GM21360 (cell line): ENCODE results near the gene PPP1CA.

Experiments used
- ATAC-seq: cut with Tn5 transposase; IDR thresholded peaks from one replicate; pipeline ENCODE4 v1.9.1; 2021; ENCODE audit warnings: mild to moderate bottlenecking, moderate library complexity; ENCODE audit not compliant: unreplicated experiment

The PPP1CA gene

DNA sequence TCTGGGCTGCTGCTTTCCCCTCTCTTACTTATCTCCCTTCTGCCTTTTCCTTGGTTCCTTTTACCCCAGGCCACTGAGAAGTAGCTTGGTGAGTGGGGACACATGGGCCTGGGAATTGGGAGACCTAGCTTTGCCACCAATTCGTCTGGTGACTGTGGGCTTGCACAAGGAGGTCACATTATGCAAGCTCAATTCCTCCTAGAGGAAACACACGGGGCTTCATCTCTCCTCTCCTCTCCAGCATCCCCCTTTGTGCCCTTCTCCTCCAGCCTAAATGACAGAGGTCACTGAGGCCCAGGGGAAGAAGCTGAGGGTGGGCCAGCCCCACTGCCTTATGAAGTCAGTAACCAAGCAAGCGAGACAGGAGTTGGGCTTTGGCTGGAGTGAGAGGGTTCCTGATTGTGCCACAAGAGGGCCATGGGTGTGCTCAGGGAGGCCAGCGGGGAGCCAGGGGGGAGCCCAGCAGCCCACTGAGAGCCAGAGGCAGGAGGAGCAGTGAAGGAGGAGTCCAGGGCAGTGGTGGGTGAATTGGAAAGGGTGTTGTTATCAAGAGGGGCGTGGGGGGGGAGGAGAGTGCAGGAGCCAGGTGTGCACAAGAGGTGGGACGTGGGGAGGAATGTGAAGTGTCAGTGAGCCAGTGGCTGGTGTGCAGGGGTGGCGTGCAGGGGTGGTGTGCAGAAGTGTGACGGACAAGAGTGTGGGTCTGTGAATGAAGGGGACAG, 30.3 kb downstream of the PPP1CA start:
- ATAC-seq: no peak

DNA sequence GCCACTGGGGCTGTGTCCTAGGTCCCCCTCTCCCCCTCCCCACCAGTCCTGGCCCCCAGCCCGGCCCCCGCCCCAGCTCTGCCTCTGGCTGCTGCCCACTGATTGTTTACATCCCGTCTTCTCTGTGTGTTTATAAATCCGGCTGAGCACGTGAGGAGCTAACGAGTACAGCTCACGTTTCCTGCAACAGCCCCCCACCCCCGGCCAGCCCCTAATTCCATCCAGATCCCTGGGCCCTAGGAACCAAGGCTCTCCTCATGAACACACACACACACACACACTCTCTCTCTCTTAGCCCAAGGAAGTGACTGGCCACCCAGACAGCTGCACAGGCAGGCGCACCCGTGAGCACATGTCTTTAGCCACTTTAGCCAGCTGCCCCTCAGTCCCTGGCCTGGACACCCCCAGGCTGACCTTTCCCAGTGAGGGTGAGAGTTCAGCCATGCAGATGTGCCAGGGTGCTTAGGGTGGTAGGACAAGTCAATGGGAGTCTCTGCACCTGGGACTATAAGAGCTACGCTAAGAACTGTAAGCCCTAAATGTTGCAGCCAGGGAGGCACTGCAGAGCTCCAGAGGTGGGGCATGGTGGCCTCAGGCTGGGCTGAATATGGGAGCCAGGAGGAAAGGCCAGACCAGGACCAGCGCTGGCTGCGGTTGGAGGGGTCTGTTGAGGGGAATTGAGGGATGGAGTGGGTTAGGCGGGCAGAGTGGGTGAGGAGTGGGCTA, 31.1 kb downstream of the PPP1CA start:
- ATAC-seq: no peak

DNA sequence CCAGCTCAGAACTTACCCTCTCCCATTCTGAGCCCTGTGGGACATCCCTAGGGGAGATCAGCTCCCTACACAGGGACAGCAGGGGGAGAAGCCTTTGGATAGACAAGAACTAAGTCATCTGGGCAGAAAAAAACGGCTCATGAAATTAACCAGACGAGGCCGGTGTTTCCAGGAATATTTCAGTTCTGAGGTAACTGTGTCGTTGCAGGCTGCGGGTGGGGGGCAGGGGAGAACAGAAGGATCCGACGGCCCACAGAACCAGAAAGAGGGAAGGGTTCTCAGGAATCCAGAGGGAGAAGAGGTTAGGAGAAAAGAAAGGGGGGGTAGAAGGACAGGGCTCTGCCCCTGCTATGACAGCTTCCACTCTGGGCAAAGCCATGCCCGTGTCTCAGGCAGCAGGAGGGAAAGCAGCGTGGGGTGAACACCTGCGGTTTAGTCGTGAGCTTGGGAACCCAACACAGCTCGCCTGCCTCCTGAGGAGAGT, 31.8 kb downstream of the PPP1CA start:
- no peak for ATAC-seq

GRCh38 chr11:67369275-67369674, 32.4 kb downstream of the PPP1CA start:
- no peak for ATAC-seq

- no peak for ATAC-seq
Measured at GRCh38 chr11:67368621-67369020, 33.0 kb downstream of the PPP1CA start.

DNA sequence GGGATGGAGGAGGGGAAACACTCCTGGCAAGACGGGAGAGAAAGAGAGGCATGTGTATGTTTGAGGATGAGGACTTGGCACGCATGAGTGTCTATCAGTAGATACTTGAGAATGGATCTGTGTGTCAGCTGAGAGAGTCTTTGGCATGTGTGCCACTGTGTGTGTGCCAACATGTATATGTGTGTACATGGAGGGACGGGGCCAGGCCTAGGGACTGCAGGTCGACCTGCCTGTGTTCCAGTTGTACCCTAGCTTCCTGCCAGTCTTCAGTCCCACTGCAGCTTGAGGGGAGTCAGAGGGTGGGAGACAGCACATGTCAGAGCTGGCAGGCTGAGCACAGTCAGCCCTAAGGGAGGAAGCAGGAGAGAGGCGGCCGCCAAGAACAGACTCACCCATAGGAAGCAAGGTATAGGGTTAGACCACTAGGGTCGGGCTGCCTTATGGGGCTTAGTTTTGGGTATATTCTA, 33.9 kb downstream of the PPP1CA start:
- ATAC-seq: no peak

- ATAC-seq: no peak
Measured at GRCh38 chr11:67366961-67367760, 34.5 kb downstream of the PPP1CA start.

GRCh38 chr11:67366546-67366945, 35.1 kb downstream of the PPP1CA start:
- ATAC-seq: no peak

- ATAC-seq: no peak
Measured at GRCh38 chr11:67365736-67366444, 35.8 kb downstream of the PPP1CA start.

DNA sequence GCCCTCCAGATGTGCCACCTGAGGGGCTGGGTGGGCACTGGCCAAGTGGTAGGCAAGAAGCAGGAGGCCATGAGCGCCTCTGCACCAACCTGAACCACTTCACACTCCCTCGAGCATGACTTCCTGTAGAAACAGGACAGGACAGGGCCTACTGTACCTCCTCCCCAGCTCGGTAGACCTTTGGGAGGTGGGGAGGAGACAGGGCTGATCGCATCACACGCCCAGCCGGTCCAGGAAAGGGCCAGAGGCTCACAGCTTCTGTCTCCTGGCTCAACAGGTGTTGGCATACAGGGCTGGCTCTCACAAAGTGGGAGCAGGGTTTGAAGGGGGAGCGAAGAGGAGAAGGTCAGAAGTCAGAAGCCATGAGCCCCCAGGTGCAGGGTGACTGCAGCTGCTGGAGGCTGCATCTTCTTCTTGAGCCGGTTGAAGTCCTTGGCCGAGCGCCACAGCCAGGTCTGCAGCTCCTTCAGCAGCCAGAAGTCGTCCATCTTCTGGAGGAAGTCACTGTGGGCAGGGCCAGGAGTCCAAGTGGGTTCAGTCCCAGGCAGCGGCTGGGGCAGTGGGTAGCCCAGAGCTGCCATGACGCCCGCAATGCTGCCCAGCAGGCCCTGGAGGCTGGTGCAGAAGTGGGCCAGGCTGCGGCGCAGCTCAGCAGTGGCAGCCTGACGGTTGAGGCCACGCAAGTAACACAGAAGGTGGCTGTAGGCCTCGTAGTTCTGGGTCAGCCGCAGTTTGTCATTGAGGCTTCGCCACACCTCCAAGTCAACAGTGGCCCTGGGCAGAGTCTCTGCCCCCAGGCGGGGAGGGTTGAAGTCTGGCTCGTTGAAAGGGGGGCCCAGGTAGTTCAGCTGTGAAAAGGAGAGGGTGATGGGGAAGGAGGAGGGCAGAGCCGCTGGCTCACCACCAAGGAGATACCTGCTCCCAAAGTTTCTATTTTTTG, 36.6 kb downstream of the PPP1CA start:
- ATAC-seq: no peak

DNA sequence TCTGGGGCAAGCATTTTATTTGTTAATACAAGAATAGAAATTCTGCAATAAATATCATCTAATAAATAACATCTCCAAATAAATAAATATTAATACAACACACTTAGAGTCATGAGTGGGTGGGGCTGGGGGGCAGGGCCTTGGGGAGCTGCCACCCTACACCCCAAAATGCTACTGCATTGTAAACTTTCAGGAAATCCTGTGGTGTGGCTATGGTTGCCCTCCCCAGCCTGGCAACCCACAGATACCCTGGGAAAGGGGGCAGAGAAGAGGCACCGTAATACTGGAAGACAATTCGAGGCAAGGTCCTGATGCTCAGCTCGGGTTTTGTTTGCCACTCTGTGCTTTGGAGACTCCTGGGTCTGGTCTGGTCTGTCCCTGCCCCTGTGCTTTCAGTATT, 37.5 kb downstream of the PPP1CA start:
- no peak for ATAC-seq

DNA sequence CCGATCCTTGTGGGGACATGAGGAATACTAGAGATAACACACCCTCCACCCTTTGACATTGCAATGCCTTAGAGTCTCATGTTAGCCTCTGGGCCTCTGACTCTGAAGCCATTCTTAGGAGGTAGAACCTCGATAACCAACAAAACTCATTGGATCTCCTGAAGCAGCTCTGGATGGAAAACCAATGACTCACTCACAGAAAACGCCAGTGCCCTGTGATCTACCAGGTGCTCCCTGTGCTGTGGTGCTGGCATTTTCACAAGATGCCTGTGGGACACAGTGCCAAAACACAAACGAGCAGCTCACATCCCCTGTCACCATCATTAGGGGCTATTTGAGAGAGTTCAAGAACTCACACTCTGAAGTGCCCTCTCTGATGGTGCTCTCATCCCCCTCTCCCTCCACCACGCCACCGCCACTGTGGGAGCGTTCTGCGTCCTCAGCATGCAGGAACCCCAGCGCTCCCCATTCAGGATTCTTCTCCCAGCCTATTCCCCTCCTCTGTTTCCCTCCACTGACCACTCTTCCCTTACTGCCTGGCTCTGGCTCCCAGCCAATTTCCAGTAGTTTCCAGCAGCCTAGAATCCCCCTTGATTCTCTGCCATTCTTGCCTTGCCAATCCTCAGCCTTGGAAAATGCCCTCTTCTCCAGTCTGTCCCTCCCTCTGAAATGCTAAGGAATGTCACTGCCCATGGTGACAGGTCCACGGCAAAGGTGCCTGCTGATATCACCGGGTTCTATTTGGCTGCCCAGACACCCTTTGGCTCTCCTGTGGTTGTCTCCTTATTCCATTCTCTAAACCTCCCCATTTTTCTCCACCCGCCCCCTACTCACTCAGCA, 43.6 kb downstream of the PPP1CA start:
- no peak for ATAC-seq

GRCh38 chr11:67356864-67357561, 44.6 kb downstream of the PPP1CA start:
- no peak for ATAC-seq

DNA sequence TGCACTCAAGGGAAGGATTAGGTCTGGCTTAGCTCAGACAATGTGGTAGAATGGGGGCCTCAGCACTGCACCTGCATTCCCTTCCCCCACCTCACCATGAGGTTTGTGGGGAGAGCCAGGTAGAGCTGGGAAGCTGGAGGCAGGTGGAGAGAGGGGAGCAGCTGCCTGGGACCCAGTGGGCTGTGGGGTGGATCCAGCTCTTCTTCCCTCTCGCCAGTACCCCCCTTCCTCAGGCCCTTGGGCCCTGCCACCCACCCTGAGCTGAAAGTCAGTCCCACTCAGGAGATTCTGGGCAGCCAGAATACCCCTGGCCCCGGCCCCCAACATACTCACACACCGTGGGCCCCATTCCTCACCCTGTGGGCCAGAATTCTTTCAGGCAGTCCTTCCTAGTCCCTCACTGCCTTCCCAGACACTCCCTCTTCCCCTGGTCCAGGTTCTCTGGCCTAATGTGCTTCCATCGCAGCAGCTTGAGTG, 45.2 kb downstream of the PPP1CA start:
- no peak for ATAC-seq

DNA sequence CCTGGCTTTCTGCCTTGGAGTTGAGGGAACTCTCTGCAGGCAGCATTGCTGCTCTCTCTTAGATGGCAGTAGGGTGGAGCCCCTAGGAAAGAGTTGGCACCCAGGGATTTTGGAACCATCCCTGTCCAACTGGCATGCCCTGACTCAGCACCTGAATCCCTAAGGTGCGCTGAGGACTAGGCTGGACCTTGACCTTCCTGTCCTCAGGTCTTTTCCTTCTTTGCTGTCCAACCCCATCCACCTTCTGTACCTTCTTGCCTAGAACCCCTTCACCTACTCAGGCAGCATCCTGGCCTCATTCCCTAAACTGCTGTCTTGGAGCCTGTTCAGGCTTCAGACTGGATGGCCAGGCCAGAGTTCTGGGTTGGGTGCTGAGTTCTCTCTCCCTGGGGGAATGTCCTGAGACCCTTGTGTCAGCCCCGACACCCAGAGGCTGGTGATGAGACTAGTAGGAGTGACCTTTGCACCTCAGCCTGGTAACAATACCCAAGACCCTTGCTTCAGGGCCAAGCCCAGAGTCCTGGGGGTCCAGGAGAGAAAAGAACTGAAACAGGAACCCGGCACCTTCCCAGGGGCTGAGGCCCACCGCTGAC, 45.8 kb downstream of the PPP1CA start:
- no peak for ATAC-seq

GRCh38 chr11:67355023-67355793, 46.5 kb downstream of the PPP1CA start:
- no peak for ATAC-seq
